Measurements from ENCODE around the gene TMEM33. TPM values are rescaled to one million over a fixed set of nuclear protein-coding genes. Genes with fewer than 3 reads are reported as not detected.

The TMEM33 gene
- polyA plus RNA-seq, 1 of the 3 experiments (the other 2 are of a cell fraction): 31.2 TPM

GRCh38 chr4:41939016-41939626 is 3.9 kb downstream of the TMEM33 start:
- CTCF ChIA-PET: interaction anchor here (2.1 to 5.9 kb wide), 2 partner anchors 19 to 246 kb away, joined by 5 to 25 read pairs; no protein-coding TSS in a partner anchor
- peaks cover 59 to 62% of the 10 kb centered on the region in 2 experiments for H3K36me3 ChIP-seq (replicated peaks in 1 of 2; ENCODE audit: control insufficient read depth in 1 of 2, insufficient read depth in 2 of 2, low read length in 1 of 2)

GRCh38 chr4:41940834-41941233 is 5.6 kb downstream of the TMEM33 start:
- Histone ChIP-seq H3K4me3 (ENCODE audit: low read depth in 2 of 2, low read length in 1 of 2) (no peak overlapping the region), H2AFZ (ENCODE audit: low read depth) (no peak overlapping the region), H3K9me3 (no peaks in the 10 kb centered on the region), H3K9me2 (no peaks in the 10 kb centered on the region), H3K36me3 (replicated peaks in 1 of 2; ENCODE audit: control insufficient read depth in 1 of 2, insufficient read depth in 2 of 2, low read length in 1 of 2) (peaks cover 76 to 78% of the 10 kb centered on the region in 2 experiments), H3K4me2 (no peak overlapping the region), H4K20me1 (ENCODE audit: insufficient read depth) (peaks cover 18% of the 10 kb centered on the region), H3K27ac (ENCODE audit: low read depth in 2 of 2, low read length in 1 of 2) (no peak overlapping the region), H3F3A (replicated peaks; ENCODE audit: insufficient read depth) (no peaks in the 10 kb centered on the region), H3K27me3 (ENCODE audit: insufficient read depth) (no peaks in the 10 kb centered on the region), H3K9ac (no peak overlapping the region), H3K79me2 (ENCODE audit: insufficient read depth) (peaks cover 89% of the 10 kb centered on the region), H3K4me1 (ENCODE audit: control insufficient read depth in 1 of 2, insufficient read depth in 2 of 2, low read depth in 1 of 2, low read length in 1 of 2) (peaks cover 8 to 17% of the 10 kb centered on the region in 2 experiments; a peak in 3 of 4 replicates)
- POLR2A ChIA-PET: no interaction called here
- CTCF ChIA-PET: interaction anchor here (1.0 to 1.8 kb wide), 3 partner anchors 17 to 247 kb away, joined by 3 to 5 read pairs (median 4); no protein-coding TSS in a partner anchor
- DNase-seq: no peak
- TF ChIP-seq GATA2 (CRISPR knock-in tag; IDR thresholded peaks at IDR 0.05) (no peak), TEAD4 (IDR thresholded peaks at IDR 0.05; ENCODE audit: borderline replicate concordance, insufficient read depth) (no peak), FOSL2 (IDR thresholded peaks at IDR 0.05; ENCODE audit: borderline replicate concordance, low read depth) (no peak), GABPA (IDR thresholded peaks at IDR 0.05; ENCODE audit: low read depth) (no peak), MEF2A (IDR thresholded peaks at IDR 0.05; ENCODE audit: borderline replicate concordance, low read depth) (no peak), REST (IDR thresholded peaks at IDR 0.05; ENCODE audit: low read depth, low read length) (no peak), MAX (IDR thresholded peaks at IDR 0.05; ENCODE audit: low read depth) (no peak), CTCF (IDR thresholded peaks at IDR 0.05) (no peak)

More at GRCh38 chr4:41939016-41939626, 3.9 kb downstream of the TMEM33 start:
- Histone ChIP-seq H3K9me3 (no peaks in the 10 kb centered on the region), H3K79me2 (ENCODE audit: insufficient read depth) (peaks cover 89% of the 10 kb centered on the region), H3F3A (replicated peaks; ENCODE audit: insufficient read depth) (no peaks in the 10 kb centered on the region), H3K4me3 (ENCODE audit: low read depth in 2 of 2, low read length in 1 of 2) (no peak overlapping the region), H3K9me2 (no peaks in the 10 kb centered on the region), H2AFZ (ENCODE audit: low read depth) (no peak overlapping the region), H3K4me1 (ENCODE audit: control insufficient read depth in 1 of 2, insufficient read depth in 2 of 2, low read depth in 1 of 2, low read length in 1 of 2) (peaks cover 8 to 21% of the 10 kb centered on the region in 2 experiments; a peak in 3 of 4 replicates), H3K27me3 (ENCODE audit: insufficient read depth) (no peaks in the 10 kb centered on the region), H3K27ac (ENCODE audit: low read depth in 2 of 2, low read length in 1 of 2) (no peak overlapping the region; a peak in 1 of 4 replicates), H3K4me2 (no peak overlapping the region), H3K9ac (no peak overlapping the region), H4K20me1 (ENCODE audit: insufficient read depth) (peaks cover 18% of the 10 kb centered on the region)
- 85% methylated on average over 3 of the region's 3 CpGs for WGBS (ENCODE audit: low lambda C conversion rate)
- DNase-seq: no peak
- POLR2A ChIA-PET: interaction anchor here (1.0 kb wide), 1 partner anchor 76 kb away, joined by 5 read pairs; no protein-coding TSS in a partner anchor
- TF ChIP-seq RXRA (IDR thresholded peaks at IDR 0.05; ENCODE audit: borderline replicate concordance, low read depth) (no peak), POLR2AphosphoS5 (IDR thresholded peaks at IDR 0.05; ENCODE audit: low read depth, low read length) (no peak), SIN3A (IDR thresholded peaks at IDR 0.05; ENCODE audit: borderline replicate concordance, low read depth, low read length) (no peak), REST (IDR thresholded peaks at IDR 0.05; ENCODE audit: low read depth, low read length) (no peak), EZH2phosphoT487 (IDR thresholded peaks at IDR 0.05; ENCODE audit: borderline replicate concordance, low read depth) (no peak), TCF12 (IDR thresholded peaks at IDR 0.05) (no peak), FOXM1 (IDR thresholded peaks at IDR 0.05; ENCODE audit: low read depth) (no peak), RFX5 (IDR thresholded peaks at IDR 0.05; ENCODE audit: low read length) (no peak), GABPA (IDR thresholded peaks at IDR 0.05; ENCODE audit: low read depth) (no peak), MEF2A (IDR thresholded peaks at IDR 0.05; ENCODE audit: borderline replicate concordance, low read depth) (no peak)
